Measurements from ENCODE around the gene TNS3.

Gene TNS3

GRCh38 chr7:47355684-47356083 is 226.2 kb downstream of the TNS3 start:
- Histone ChIP-seq H3K36me3 (replicated peaks; ENCODE audit: insufficient read depth, low read length) (peaks cover 26% of the 10 kb centered on the region), H3K9ac (ENCODE audit: low read length) (no peak overlapping the region), H2AFZ (ENCODE audit: low read length) (no peak overlapping the region), H3K27ac (ENCODE audit: low read length) (no peak overlapping the region), H3K4me2 (ENCODE audit: low read depth, low read length) (no peak overlapping the region), H3K4me3 (ENCODE audit: low read length) (no peak overlapping the region), H4K20me1 (ENCODE audit: insufficient read depth, low read length) (peaks cover 30% of the 10 kb centered on the region), H3K79me2 (ENCODE audit: low read length) (peaks cover 95% of the 10 kb centered on the region), H3K9me2 (replicated peaks; ENCODE audit: insufficient read depth, low read length) (no peaks in the 10 kb centered on the region), H3F3A (ENCODE audit: insufficient read depth, low read length) (no peaks in the 10 kb centered on the region), H3K4me1 (ENCODE audit: low read length) (no peaks in the 10 kb centered on the region), H3K9me3 (replicated peaks; ENCODE audit: insufficient read depth, low read length) (no peaks in the 10 kb centered on the region), H3K27me3 (replicated peaks; ENCODE audit: insufficient read depth, low read length) (no peaks in the 10 kb centered on the region)
- TF ChIP-seq, protein P1, sequence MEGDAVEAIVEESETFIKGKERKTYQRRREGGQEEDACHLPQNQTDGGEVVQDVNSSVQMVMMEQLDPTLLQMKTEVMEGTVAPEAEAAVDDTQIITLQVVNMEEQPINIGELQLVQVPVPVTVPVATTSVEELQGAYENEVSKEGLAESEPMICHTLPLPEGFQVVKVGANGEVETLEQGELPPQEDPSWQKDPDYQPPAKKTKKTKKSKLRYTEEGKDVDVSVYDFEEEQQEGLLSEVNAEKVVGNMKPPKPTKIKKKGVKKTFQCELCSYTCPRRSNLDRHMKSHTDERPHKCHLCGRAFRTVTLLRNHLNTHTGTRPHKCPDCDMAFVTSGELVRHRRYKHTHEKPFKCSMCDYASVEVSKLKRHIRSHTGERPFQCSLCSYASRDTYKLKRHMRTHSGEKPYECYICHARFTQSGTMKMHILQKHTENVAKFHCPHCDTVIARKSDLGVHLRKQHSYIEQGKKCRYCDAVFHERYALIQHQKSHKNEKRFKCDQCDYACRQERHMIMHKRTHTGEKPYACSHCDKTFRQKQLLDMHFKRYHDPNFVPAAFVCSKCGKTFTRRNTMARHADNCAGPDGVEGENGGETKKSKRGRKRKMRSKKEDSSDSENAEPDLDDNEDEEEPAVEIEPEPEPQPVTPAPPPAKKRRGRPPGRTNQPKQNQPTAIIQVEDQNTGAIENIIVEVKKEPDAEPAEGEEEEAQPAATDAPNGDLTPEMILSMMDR (IDR thresholded peaks at IDR 0.05; ENCODE audit: low read length), result no peak
- TF ChIP-seq EZH2phosphoT487 (IDR thresholded peaks at IDR 0.05; ENCODE audit: low read length) (no peak), EZH2 (optimal IDR thresholded peaks at IDR 0.05; ENCODE audit: low read depth, low read length) (no peak)
- no peak for DNase-seq

- H3K36me3 ChIP-seq (replicated peaks; ENCODE audit: insufficient read depth, low read length), result peaks cover 28% of the 10 kb centered on the region
- no peaks in the 10 kb centered on the region for H3K4me1 ChIP-seq (ENCODE audit: low read length)
- no peak overlapping the region for H2AFZ ChIP-seq (ENCODE audit: low read length)
- H3K9me2 ChIP-seq (replicated peaks; ENCODE audit: insufficient read depth, low read length), result no peaks in the 10 kb centered on the region
- 0 out of 2 replicates have a peak, but pooled peaks cover 3% of the 10 kb centered on the region for H3F3A ChIP-seq (ENCODE audit: insufficient read depth, low read length)
- H3K79me2 ChIP-seq (ENCODE audit: low read length), result peaks cover 95% of the 10 kb centered on the region
- H4K20me1 ChIP-seq (ENCODE audit: insufficient read depth, low read length), result peaks cover 23% of the 10 kb centered on the region
- no peak for DNase-seq
- no peaks in the 10 kb centered on the region for H3K27me3 ChIP-seq (replicated peaks; ENCODE audit: insufficient read depth, low read length)
- no peak overlapping the region for H3K9ac ChIP-seq (ENCODE audit: low read length)
- no peak overlapping the region for H3K4me2 ChIP-seq (ENCODE audit: low read depth, low read length)
- TF ChIP-seq EZH2phosphoT487 (IDR thresholded peaks at IDR 0.05; ENCODE audit: low read length) (no peak), EZH2 (optimal IDR thresholded peaks at IDR 0.05; ENCODE audit: low read depth, low read length) (no peak)
- TF ChIP-seq, protein P1 (IDR thresholded peaks at IDR 0.05; ENCODE audit: low read length), result no peak
- H3K27ac ChIP-seq (ENCODE audit: low read length), result no peak overlapping the region
- no peak overlapping the region for H3K4me3 ChIP-seq (ENCODE audit: low read length)
- H3K9me3 ChIP-seq (replicated peaks; ENCODE audit: insufficient read depth, low read length), result no peaks in the 10 kb centered on the region
These were observed 226.9 kb downstream of the TNS3 start for GRCh38 chr7:47354831-47355541.

DNA sequence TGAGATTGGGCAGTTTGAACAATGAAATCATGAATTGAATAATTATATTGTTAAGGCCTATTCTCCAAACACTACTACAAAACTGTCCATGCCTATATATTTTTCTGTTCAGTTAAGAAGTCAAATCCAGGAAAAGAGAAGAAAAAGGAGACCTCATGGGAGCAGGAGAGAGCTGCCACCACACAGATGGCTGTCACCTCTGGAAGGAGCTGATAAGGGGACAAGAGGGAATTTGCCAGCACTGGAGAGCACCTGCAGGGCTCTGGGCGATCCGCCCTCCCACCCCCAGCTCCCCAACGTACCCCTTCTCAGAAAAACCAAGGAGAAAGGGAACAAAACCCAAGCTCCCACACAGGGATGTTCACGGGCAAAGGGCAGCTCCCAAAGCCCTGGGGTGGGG is 227.8 kb downstream of the TNS3 start:
- Histone ChIP-seq H3K27ac (ENCODE audit: low read length) (no peak overlapping the region), H3K27me3 (replicated peaks; ENCODE audit: insufficient read depth, low read length) (no peaks in the 10 kb centered on the region), H4K20me1 (ENCODE audit: insufficient read depth, low read length) (peaks cover 15% of the 10 kb centered on the region), H3K9me2 (replicated peaks; ENCODE audit: insufficient read depth, low read length) (no peaks in the 10 kb centered on the region), H3F3A (ENCODE audit: insufficient read depth, low read length) (0 out of 2 replicates have a peak, but pooled peaks cover 4% of the 10 kb centered on the region), H2AFZ (ENCODE audit: low read length) (no peak overlapping the region), H3K9me3 (replicated peaks; ENCODE audit: insufficient read depth, low read length) (no peaks in the 10 kb centered on the region), H3K79me2 (ENCODE audit: low read length) (peaks cover 95% of the 10 kb centered on the region), H3K9ac (ENCODE audit: low read length) (no peak overlapping the region), H3K4me3 (ENCODE audit: low read length) (no peak overlapping the region), H3K36me3 (replicated peaks; ENCODE audit: insufficient read depth, low read length) (peaks cover 25% of the 10 kb centered on the region), H3K4me1 (ENCODE audit: low read length) (no peaks in the 10 kb centered on the region), H3K4me2 (ENCODE audit: low read depth, low read length) (no peak overlapping the region)
- no peak for DNase-seq
- no peak for TF ChIP-seq EZH2phosphoT487 (IDR thresholded peaks at IDR 0.05; ENCODE audit: low read length)
- TF ChIP-seq, protein P1 (IDR thresholded peaks at IDR 0.05; ENCODE audit: low read length), result no peak
- no peak for TF ChIP-seq EZH2 (optimal IDR thresholded peaks at IDR 0.05; ENCODE audit: low read depth, low read length)
